Hepatocyte (in vitro differentiated cells): ENCODE results near the gene HHAT. TPM values are rescaled to one million over a fixed set of nuclear protein-coding genes. Genes with fewer than 3 reads are reported as not detected.
A peak's percentile ranks its signal among the peaks of the same experiment; 100 is the strongest.

ENCODE experiments used
- DNase-seq: peaks from one replicate; pipeline ENCODE4 v3.0.0-alpha.2; 2016; ENCODE audit warnings: low spot score
- H2AFZ ChIP-seq: fragments of 200-600 bp; sonication (generic); 2 replicates; pipeline ENCODE4 v1.6.0; 2016; ENCODE audit warnings: antibody characterized with exemption, mild to moderate bottlenecking
- H3K27ac ChIP-seq: fragments of 200-600 bp; sonication (generic); 2 replicates; pipeline ENCODE4 v1.5.1; 2016; ENCODE audit warnings: mild to moderate bottlenecking
- H3K27me3 ChIP-seq: fragments of 200-600 bp; sonication (generic); 2 replicates; pipeline ENCODE4 v1.6.1; 2016
- H3K36me3 ChIP-seq: fragments of 200-600 bp; sonication (generic); replicated peaks from 2 replicates; pipeline ENCODE4 v1.5.1; 2016; ENCODE audit warnings: low read depth; ENCODE audit not compliant: insufficient read depth
- H3K4me1 ChIP-seq: fragments of 200-600 bp; sonication (generic); 2 replicates; pipeline ENCODE4 v1.5.1; 2016; ENCODE audit warnings: mild to moderate bottlenecking, moderate library complexity; ENCODE audit not compliant: insufficient read depth
- H3K4me2 ChIP-seq: fragments of 200-600 bp; sonication (generic); 2 replicates; pipeline ENCODE4 v1.6.0; 2016
- H3K4me3 ChIP-seq: fragments of 200-600 bp; sonication (generic); 2 replicates; pipeline ENCODE4 v1.5.1; 2016; ENCODE audit warnings: mild to moderate bottlenecking
- H3K79me2 ChIP-seq: fragments of 200-600 bp; sonication (generic); 2 replicates; pipeline ENCODE4 v1.6.0; 2017; ENCODE audit warnings: mild to moderate bottlenecking
- H3K9me2 ChIP-seq: fragments of 200-600 bp; sonication (generic); replicated peaks from 2 replicates; pipeline ENCODE4 v1.6.0; 2017; ENCODE audit warnings: mild to moderate bottlenecking; ENCODE audit not compliant: insufficient read depth
- H3K9me3 ChIP-seq: fragments of 200-600 bp; sonication (generic); 2 replicates; pipeline ENCODE4 v1.5.1; 2016; ENCODE audit warnings: low read depth, mild to moderate bottlenecking
- H4K20me1 ChIP-seq: fragments of 200-600 bp; sonication (generic); 2 replicates; pipeline ENCODE4 v1.6.0; 2016; ENCODE audit warnings: mild to moderate bottlenecking; ENCODE audit not compliant: insufficient read depth, poor library complexity, severe bottlenecking
- EZH2 ChIP-seq: fragments of 200-600 bp; sonication (generic); IDR thresholded peaks from 2 replicates; pipeline ENCODE4 v1.6.1; 2016; ENCODE audit warnings: antibody characterized with exemption, mild to moderate bottlenecking, borderline replicate concordance
- EZH2phosphoT487 ChIP-seq: fragments of 200-600 bp; sonication (generic); IDR thresholded peaks from one replicate; pipeline ENCODE4 v1.6.1; 2018; ENCODE audit warnings: antibody characterized with exemption, mild to moderate bottlenecking, low read depth, moderate library complexity; ENCODE audit not compliant: unreplicated experiment, severe bottlenecking
- WGBS: methylation state at CpG from one replicate; pipeline ENCODE4 v1.1.6; 2016; ENCODE audit warnings: low lambda C conversion rate; ENCODE audit errors: missing lambda C conversion rate; 5-methylcytosine and 5-hydroxymethylcytosine counted together
- polyA plus RNA-seq: library from polyadenylated mRNA; unstranded; fragments of >200 nt; fragmentation: Nextera tagmentation; extraction: Ambion mirVana; gene quantifications from 2 replicates; pipeline ENCODE4 v1.2.1, GENCODE V29; 2016
- total RNA-seq: library from RNA; depleted of rRNA; stranded (reverse); fragments of >200 nt; gene quantifications from 2 replicates; pipeline ENCODE4 v1.2.3, GENCODE V29; 2014
- TF ChIP-seq, protein P1 (sequence below): fragments of 200-600 bp; sonication (generic); IDR thresholded peaks from 2 replicates; pipeline ENCODE4 v1.5.1; 2016; ENCODE audit warnings: antibody characterized with exemption, mild to moderate bottlenecking; ENCODE audit not compliant: poor library complexity

Gene HHAT
- total and polyA plus RNA-seq, 2 experiments from 2014 or later, result 5.3 to 6.3 TPM

- peak overlapping the region; percentile 88 for H3K4me2 ChIP-seq
Measured at GRCh38 chr1:210330279-210330866, 1.7 kb downstream of the HHAT start.

GRCh38 chr1:210332233-210332632 lies 3.5 kb downstream of the HHAT start:
- Histone ChIP-seq H3K4me2 (no peak overlapping the region), H3K79me2 (no peaks in the 10 kb centered on the region), H3K36me3 (no peaks in the 10 kb centered on the region), H3K9me3 (no peaks in the 10 kb centered on the region), H4K20me1 (no peaks in the 10 kb centered on the region), H2AFZ (no peak overlapping the region), H3K27ac (no peak overlapping the region), H3K9me2 (no peaks in the 10 kb centered on the region), H3K4me3 (no peak overlapping the region), H3K27me3 (no peaks in the 10 kb centered on the region), H3K4me1 (peaks cover 12% of the 10 kb centered on the region)
- no peak for DNase-seq
- TF ChIP-seq EZH2phosphoT487 (no peak), EZH2 (no peak)
- TF ChIP-seq, protein P1, sequence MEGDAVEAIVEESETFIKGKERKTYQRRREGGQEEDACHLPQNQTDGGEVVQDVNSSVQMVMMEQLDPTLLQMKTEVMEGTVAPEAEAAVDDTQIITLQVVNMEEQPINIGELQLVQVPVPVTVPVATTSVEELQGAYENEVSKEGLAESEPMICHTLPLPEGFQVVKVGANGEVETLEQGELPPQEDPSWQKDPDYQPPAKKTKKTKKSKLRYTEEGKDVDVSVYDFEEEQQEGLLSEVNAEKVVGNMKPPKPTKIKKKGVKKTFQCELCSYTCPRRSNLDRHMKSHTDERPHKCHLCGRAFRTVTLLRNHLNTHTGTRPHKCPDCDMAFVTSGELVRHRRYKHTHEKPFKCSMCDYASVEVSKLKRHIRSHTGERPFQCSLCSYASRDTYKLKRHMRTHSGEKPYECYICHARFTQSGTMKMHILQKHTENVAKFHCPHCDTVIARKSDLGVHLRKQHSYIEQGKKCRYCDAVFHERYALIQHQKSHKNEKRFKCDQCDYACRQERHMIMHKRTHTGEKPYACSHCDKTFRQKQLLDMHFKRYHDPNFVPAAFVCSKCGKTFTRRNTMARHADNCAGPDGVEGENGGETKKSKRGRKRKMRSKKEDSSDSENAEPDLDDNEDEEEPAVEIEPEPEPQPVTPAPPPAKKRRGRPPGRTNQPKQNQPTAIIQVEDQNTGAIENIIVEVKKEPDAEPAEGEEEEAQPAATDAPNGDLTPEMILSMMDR, result no peak
- 94% methylated on average over 7 of the region's 7 CpGs for WGBS

More at GRCh38 chr1:210330279-210330866, 1.7 kb downstream of the HHAT start:
- H3K4me3 ChIP-seq, result no peak overlapping the region
- H3K9me2 ChIP-seq, result no peaks in the 10 kb centered on the region
- H4K20me1 ChIP-seq, result no peaks in the 10 kb centered on the region
- H3K9me3 ChIP-seq, result no peaks in the 10 kb centered on the region
- DNase-seq, result peak; percentile 13
- no peak overlapping the region for H3K27ac ChIP-seq
- peaks cover 12% of the 10 kb centered on the region for H3K4me1 ChIP-seq
- no peak overlapping the region for H2AFZ ChIP-seq
- no peaks in the 10 kb centered on the region for H3K27me3 ChIP-seq
- no peaks in the 10 kb centered on the region for H3K79me2 ChIP-seq
- TF ChIP-seq, protein P1, result no peak
- TF ChIP-seq EZH2phosphoT487, result no peak
- TF ChIP-seq EZH2, result no peak
- no peaks in the 10 kb centered on the region for H3K36me3 ChIP-seq
- WGBS, result 71% methylated on average over 7 of the region's 7 CpGs

DNA sequence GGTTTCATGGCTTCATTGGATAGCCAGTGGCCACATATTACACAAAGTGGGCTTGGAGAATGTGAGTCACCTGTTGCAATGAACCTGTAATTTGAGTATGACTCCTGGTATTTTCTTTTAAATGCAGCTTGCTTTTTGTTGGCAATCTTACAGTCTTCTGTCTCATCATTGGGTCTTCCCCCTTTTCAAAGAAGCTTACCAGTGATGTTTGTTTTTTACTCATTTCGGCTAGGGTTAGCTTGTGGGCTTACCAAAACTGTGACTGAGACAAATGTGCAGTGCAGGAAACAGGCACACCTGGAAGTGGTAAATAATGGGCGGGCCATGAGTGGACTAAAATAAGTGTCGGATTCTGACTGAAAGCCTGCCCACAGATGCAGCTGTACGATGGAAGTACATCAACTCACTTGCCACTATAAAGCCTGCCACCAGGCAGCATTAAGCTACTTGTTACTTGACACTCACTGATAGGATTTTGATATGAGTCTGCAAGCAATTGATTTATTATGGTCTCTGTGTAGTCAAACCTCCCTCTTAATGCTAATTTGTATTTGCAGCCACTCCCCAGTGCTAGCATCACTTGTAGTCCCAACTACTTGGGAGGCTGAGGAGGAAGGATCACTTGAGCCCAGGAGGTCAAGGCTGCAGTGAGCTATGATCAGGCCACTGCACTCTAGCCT lies 4.2 kb downstream of the HHAT start:
- no peaks in the 10 kb centered on the region for H3K9me2 ChIP-seq
- no peak overlapping the region for H2AFZ ChIP-seq
- H3K27me3 ChIP-seq, result no peaks in the 10 kb centered on the region
- H3K4me1 ChIP-seq, result peaks cover 12% of the 10 kb centered on the region
- H3K27ac ChIP-seq, result no peak overlapping the region
- no peak for DNase-seq
- no peaks in the 10 kb centered on the region for H4K20me1 ChIP-seq
- H3K79me2 ChIP-seq, result no peaks in the 10 kb centered on the region
- H3K36me3 ChIP-seq, result no peaks in the 10 kb centered on the region
- TF ChIP-seq EZH2phosphoT487 (no peak), EZH2 (no peak)
- TF ChIP-seq, protein P1, result no peak
- 77% methylated on average over 4 of the region's 4 CpGs for WGBS
- no peaks in the 10 kb centered on the region for H3K9me3 ChIP-seq
- H3K4me2 ChIP-seq, result no peak overlapping the region
- H3K4me3 ChIP-seq, result no peak overlapping the region
